Keratinocyte (primary cell): Measurements from ENCODE around the gene PSMA8. TPM values are rescaled to one million over a fixed set of nuclear protein-coding genes. Genes with fewer than 3 reads are reported as not detected.

Experiments
- DNase-seq: peaks from one replicate; pipeline ENCODE4 v3.0.0-alpha.2; 2011; ENCODE audit warnings: low read depth, missing footprints, low spot score
- FAIRE-seq: peaks from 2 replicates; lab custom pipeline; 2011; peaks lifted over from hg19 to GRCh38; lab: Jason Lieb, UNC
- H2AFZ ChIP-seq: 2 replicates; pipeline ENCODE4 v1.6.0; 2012; ENCODE audit warnings: low read length, control low read depth, inconsistent platforms; ENCODE audit not compliant: control insufficient read depth
- H3K27ac ChIP-seq: 2 replicates; pipeline ENCODE4 v1.5.1; 2011; ENCODE audit warnings: low read length; ENCODE audit not compliant: control insufficient read depth, insufficient read depth
- H3K27me3 ChIP-seq: 3 replicates; pipeline ENCODE4 v1.6.0; 2011; ENCODE audit warnings: low read length; ENCODE audit not compliant: control insufficient read depth, insufficient read depth; ENCODE audit errors: extremely low read depth
- H3K36me3 ChIP-seq, 2 experiments: 2 replicates in 1 of 2; 3 replicates in 1 of 2; pipeline ENCODE4 v1.5.1; 2011; ENCODE audit warnings: low read length in 2 of 2, mild to moderate bottlenecking in 1 of 2; ENCODE audit not compliant: control insufficient read depth in 2 of 2, insufficient read depth in 2 of 2; ENCODE audit errors: extremely low read depth in 1 of 2
- H3K4me1 ChIP-seq: 3 replicates; pipeline ENCODE4 v1.5.1; 2011; ENCODE audit warnings: low read length; ENCODE audit not compliant: control insufficient read depth, insufficient read depth; ENCODE audit errors: extremely low read depth
- H3K4me2 ChIP-seq: 3 replicates; pipeline ENCODE4 v1.6.0; 2011; ENCODE audit warnings: low read depth, low read length; ENCODE audit not compliant: control insufficient read depth, insufficient read depth; ENCODE audit errors: extremely low read depth
- H3K4me3 ChIP-seq, 3 experiments: fragments of 200-600 bp in 1 of 3; sonication (generic) in 1 of 3; 2 replicates in 2 of 3; 3 replicates in 1 of 3; pipeline ENCODE4 v1.5.1; 2011 to 2016; ENCODE audit warnings: low read length in 3 of 3, mild to moderate bottlenecking in 3 of 3, control low read depth in 2 of 3, inconsistent platforms in 1 of 3, low read depth in 1 of 3, mixed read lengths in 1 of 3, mixed run types in 1 of 3, moderate library complexity in 1 of 3; ENCODE audit not compliant: control insufficient read depth in 2 of 3, insufficient read depth in 2 of 3; ENCODE audit errors: extremely low read depth in 1 of 3
- H3K79me2 ChIP-seq: 2 replicates; pipeline ENCODE4 v1.6.0; 2012; ENCODE audit warnings: low read length; ENCODE audit not compliant: control insufficient read depth, insufficient read depth
- H3K9ac ChIP-seq: 3 replicates; pipeline ENCODE4 v1.6.0; 2011; ENCODE audit warnings: low read length; ENCODE audit not compliant: control insufficient read depth, insufficient read depth; ENCODE audit errors: extremely low read depth
- H3K9me1 ChIP-seq: 3 replicates; pipeline ENCODE4 v1.6.0; 2011; ENCODE audit warnings: low read length; ENCODE audit not compliant: control insufficient read depth, insufficient read depth; ENCODE audit errors: extremely low read depth
- H3K9me3 ChIP-seq: 2 replicates; pipeline ENCODE4 v1.5.1; 2012; ENCODE audit warnings: low read depth, low read length; ENCODE audit not compliant: control insufficient read depth
- H4K20me1 ChIP-seq: 3 replicates; pipeline ENCODE4 v1.6.0; 2011; ENCODE audit warnings: low read length; ENCODE audit not compliant: control insufficient read depth, insufficient read depth; ENCODE audit errors: extremely low read depth
- CTCF ChIP-seq, 3 experiments: IDR thresholded peaks in 1 of 3; conservative IDR thresholded peaks in 1 of 3; optimal IDR thresholded peaks in 1 of 3; 2 replicates in 2 of 3; 3 replicates in 1 of 3; pipeline versions ENCODE3 to v1.5.1; 2011; ENCODE audit warnings: low read length in 3 of 3, mild to moderate bottlenecking in 3 of 3, moderate library complexity in 2 of 3, control low read depth in 1 of 3, inconsistent platforms in 1 of 3; ENCODE audit not compliant: insufficient read depth in 2 of 3; ENCODE audit errors: extremely low read depth in 1 of 3
- EZH2 ChIP-seq: IDR thresholded peaks from one replicate; pipeline ENCODE4 v1.6.1; 2012; ENCODE audit warnings: inconsistent platforms, mild to moderate bottlenecking, low read length, moderate library complexity
- dilution Hi-C: fragments of 300-500 bp; cut with MboI; formaldehyde crosslinking; loops from one replicate; pipeline ENCODE4 v1.7.0; 2020; ENCODE audit warnings: low sequenced_read_pairs; ENCODE audit not compliant: extremely low pct_ligation_motif_present
- polyA plus RNA-seq, 5 experiments: library from polyadenylated mRNA; depleted of rRNA in 3 of 5; stranded (reverse) in 3 of 5; stranded (forward) in 1 of 5; unstranded in 1 of 5; fragments of >200 nt; gene quantifications; 1 replicate in 1 of 5; 2 replicates in 3 of 5; 3 replicates in 1 of 5; pipeline versions ENCODE4 v1.2.1 to v1.2.3, GENCODE V29; 2011 to 2012; ENCODE audit warnings: missing spikeins in 2 of 5, low read depth in 1 of 5, low replicate concordance in 1 of 5

Gene PSMA8
- polyA plus RNA-seq, 1 donor (not counting 4 experiments of a cell fraction or from before 2014, with no cell fraction given) = not detected

- H3K79me2 ChIP-seq = peaks cover 40% of the 10 kb centered on the region
- H3K27ac ChIP-seq = peak overlapping the region; percentile 92
- peak overlapping the region; percentile 95 for H3K4me2 ChIP-seq
- H3K4me1 ChIP-seq = peaks cover 35% of the 10 kb centered on the region
- no peaks in the 10 kb centered on the region for H4K20me1 ChIP-seq
- peaks cover 2% of the 10 kb centered on the region for H3K9me1 ChIP-seq
- DNase-seq (no peak), FAIRE-seq (no peak)
- H2AFZ ChIP-seq = peak overlapping the region; percentile 54
- dilution Hi-C loops = no loop called here
- H3K27me3 ChIP-seq = no peaks in the 10 kb centered on the region
- peak overlapping the region; percentile 69 to 99 (median 89) for H3K4me3 ChIP-seq
- H3K36me3 ChIP-seq = no peaks in the 10 kb centered on the region
- peak overlapping the region; percentile 98 for H3K9ac ChIP-seq
- H3K9me3 ChIP-seq = no peaks in the 10 kb centered on the region
- no peak for TF ChIP-seq EZH2
- TF ChIP-seq CTCF (optimal IDR thresholded peaks at IDR 0.05 in 1 of 3, IDR thresholded peaks at IDR 0.05 in 1 of 3, conservative IDR thresholded peaks at IDR 0.05 in 1 of 3; ENCODE audit: extremely low read depth in 1 of 3, insufficient read depth in 2 of 3, low read length in 3 of 3) = no peak
Observed at GRCh38 chr18:26227051-26227670, 93.5 kb downstream of the PSMA8 start.

GRCh38 chr18:26228562-26229260 is 95.0 kb downstream of the PSMA8 start:
- Histone ChIP-seq H3K4me3 (peak overlapping the region in 2 of 3 experiments; percentile 3 to 31), H4K20me1 (no peaks in the 10 kb centered on the region), H2AFZ (no peak overlapping the region), H3K4me1 (peaks cover 44% of the 10 kb centered on the region), H3K9ac (peak overlapping the region; percentile 3), H3K9me3 (no peaks in the 10 kb centered on the region), H3K27ac (no peak overlapping the region), H3K36me3 (no peaks in the 10 kb centered on the region), H3K4me2 (peak overlapping the region; percentile 95), H3K79me2 (peaks cover 44% of the 10 kb centered on the region), H3K27me3 (no peaks in the 10 kb centered on the region), H3K9me1 (peaks cover 2% of the 10 kb centered on the region)
- TF ChIP-seq EZH2 (no peak), CTCF (optimal IDR thresholded peaks at IDR 0.05 in 1 of 3, IDR thresholded peaks at IDR 0.05 in 1 of 3, conservative IDR thresholded peaks at IDR 0.05 in 1 of 3; ENCODE audit: extremely low read depth in 1 of 3, insufficient read depth in 2 of 3, low read length in 3 of 3) (no peak)
- dilution Hi-C loops = no loop called here
- DNase-seq = no peak
- no peak for FAIRE-seq
